ENCODE data around the gene KAT2A. TPM values are rescaled to one million over a fixed set of nuclear protein-coding genes. Genes with fewer than 3 reads are reported as not detected.
A peak's percentile ranks its signal among the peaks of the same experiment; 100 is the strongest.

KAT2A gene
- total RNA-seq, 3 donors from 2014 or later (not counting 1 experiment from before 2014, with no cell fraction given) = 29.6 to 32.8 (median 29.9) TPM

GRCh38 chr17:42101513-42102292, 19.5 kb downstream of the KAT2A start:
- ATAC-seq (peak; percentile 65 to 84 (median 66)), DNase-seq (peak; percentile 49 to 71)
- Mint-ChIP-seq H3K9me3 (no peaks in the 10 kb centered on the region), H3K4me1 (peaks cover 0 to 7% of the 10 kb centered on the region in 2 donors), H3K4me3 (no peak overlapping the region), H3K27me3 (ENCODE audit: low read depth in 2 of 2) (peaks cover 13 to 23% of the 10 kb centered on the region in 2 donors), H3K36me3 (no peaks in the 10 kb centered on the region), H3K27ac (no peak overlapping the region)
- Histone ChIP-seq H3K4me1 (ENCODE audit: control insufficient read depth, insufficient read depth, low read length) (peaks cover 7% of the 10 kb centered on the region), H3K4me3 (ENCODE audit: low read length) (no peak overlapping the region), H3K27ac (ENCODE audit: low read length) (no peak overlapping the region), H3K36me3 (ENCODE audit: control insufficient read depth, insufficient read depth, low read length) (peaks cover 10% of the 10 kb centered on the region), H3K9me3 (ENCODE audit: control insufficient read depth, insufficient read depth, low read length) (no peaks in the 10 kb centered on the region), H3K27me3 (ENCODE audit: control insufficient read depth, insufficient read depth, low read length) (peaks cover 9% of the 10 kb centered on the region)
- WGBS (ENCODE audit: insufficient coverage) = 62% methylated on average over 14 of the region's 14 CpGs
- TF ChIP-seq CTCF (IDR thresholded peaks at IDR 0.05) = peak; percentile 61
- intact Hi-C loops (cut with micrococcal nuclease) = no loop called here

GRCh38 chr17:42098730-42099399, 22.3 kb downstream of the KAT2A start:
- WGBS (ENCODE audit: insufficient coverage) = 80% methylated on average over 13 of the region's 14 CpGs

GRCh38 chr17:42097691-42098631, 23.2 kb downstream of the KAT2A start, which contains the start of gene ZNF385C:
Gene ZNF385C, minus strand, starts transcription at chr17:42098473. Its CDS starts 35,417 bp downstream, at chr17:42063056.
- no peak for TF ChIP-seq CTCF (IDR thresholded peaks at IDR 0.05)
- Histone ChIP-seq H3K27me3 (ENCODE audit: control insufficient read depth, insufficient read depth, low read length) (peaks cover 9% of the 10 kb centered on the region), H3K27ac (ENCODE audit: low read length) (no peak within 1 kb of the TSS), H3K4me3 (ENCODE audit: low read length) (no peak within 1 kb of the TSS), H3K4me1 (ENCODE audit: control insufficient read depth, insufficient read depth, low read length) (peaks cover 7% of the 10 kb centered on the region), H3K9me3 (ENCODE audit: control insufficient read depth, insufficient read depth, low read length) (no peaks in the 10 kb centered on the region), H3K36me3 (ENCODE audit: control insufficient read depth, insufficient read depth, low read length) (no peaks in the 10 kb centered on the region)
- peak in 1 of 2 donors; percentile 72 for DNase-seq
- Mint-ChIP-seq H3K9me3 (no peaks in the 10 kb centered on the region), H3K36me3 (no peaks in the 10 kb centered on the region), H3K4me1 (peaks cover 0 to 5% of the 10 kb centered on the region in 2 donors), H3K4me3 (no peak within 1 kb of the TSS), H3K27ac (no peak within 1 kb of the TSS), H3K27me3 (ENCODE audit: low read depth in 2 of 2) (peaks cover 13 to 27% of the 10 kb centered on the region in 2 donors)
- intact Hi-C loops (cut with micrococcal nuclease) = no loop called here
- 14% methylated on average over 52 of the region's 52 CpGs for WGBS (ENCODE audit: insufficient coverage)
- peak in 2 of 3 donors; percentile 50 to 64 for ATAC-seq

More at GRCh38 chr17:42098730-42099399, 22.3 kb downstream of the KAT2A start:
- Histone ChIP-seq H3K9me3 (ENCODE audit: control insufficient read depth, insufficient read depth, low read length) (no peaks in the 10 kb centered on the region), H3K4me3 (ENCODE audit: low read length) (no peak overlapping the region), H3K4me1 (ENCODE audit: control insufficient read depth, insufficient read depth, low read length) (peaks cover 7% of the 10 kb centered on the region), H3K27me3 (ENCODE audit: control insufficient read depth, insufficient read depth, low read length) (peaks cover 9% of the 10 kb centered on the region), H3K27ac (ENCODE audit: low read length) (no peak overlapping the region), H3K36me3 (ENCODE audit: control insufficient read depth, insufficient read depth, low read length) (peaks cover 3% of the 10 kb centered on the region)
- H3K4me3 Mint-ChIP-seq = no peak overlapping the region
- H3K27ac Mint-ChIP-seq = no peak overlapping the region
- DNase-seq (no peak), ATAC-seq (no peak)
- TF ChIP-seq CTCF (IDR thresholded peaks at IDR 0.05) = no peak
- H3K27me3 Mint-ChIP-seq (ENCODE audit: low read depth in 2 of 2) = peaks cover 13 to 27% of the 10 kb centered on the region in 2 donors
- intact Hi-C loops (cut with micrococcal nuclease) = no loop called here
- H3K4me1 Mint-ChIP-seq = peaks cover 0 to 5% of the 10 kb centered on the region in 2 donors
- no peaks in the 10 kb centered on the region for H3K9me3 Mint-ChIP-seq
- H3K36me3 Mint-ChIP-seq = no peaks in the 10 kb centered on the region
